Fibroblast of lung (primary cell): Measurements from ENCODE around the gene EIF4E2. TPM values are rescaled to one million over a fixed set of nuclear protein-coding genes. Genes with fewer than 3 reads are reported as not detected.

Experiments
- DNase-seq, 2 donors: peaks; one replicate each; pipeline versions ENCODE4 v3.0.0 to v3.0.0-alpha.2; 2010; ENCODE audit warnings: low read depth in 2 of 2
- H2AFZ ChIP-seq: 2 replicates; pipeline ENCODE4 v1.5.1; 2012; ENCODE audit warnings: low read length, control low read depth, inconsistent platforms
- H3K27ac ChIP-seq: 2 replicates; pipeline ENCODE4 v1.5.1; 2011; ENCODE audit warnings: low read length, control low read depth; ENCODE audit not compliant: insufficient read depth
- H3K27me3 ChIP-seq: 2 replicates; pipeline ENCODE4 v1.5.1; 2011; ENCODE audit warnings: mild to moderate bottlenecking, low read length; ENCODE audit not compliant: control insufficient read depth, insufficient read depth
- H3K36me3 ChIP-seq: 2 replicates; pipeline ENCODE4 v1.5.1; 2011; ENCODE audit warnings: low read length; ENCODE audit not compliant: control insufficient read depth, insufficient read depth
- H3K4me1 ChIP-seq: 2 replicates; pipeline ENCODE4 v1.5.1; 2011; ENCODE audit warnings: low read length; ENCODE audit not compliant: control insufficient read depth, insufficient read depth; ENCODE audit errors: extremely low read depth
- H3K4me2 ChIP-seq: 2 replicates; pipeline ENCODE4 v1.5.1; 2011; ENCODE audit warnings: low read length, control low read depth; ENCODE audit not compliant: insufficient read depth; ENCODE audit errors: extremely low read depth
- H3K4me3 ChIP-seq, 4 experiments: fragments of 200-600 bp in 1 of 4; sonication (generic) in 1 of 4; replicated peaks in 1 of 4; 2 replicates each; pipeline ENCODE4 v1.5.1; 2011 to 2016; ENCODE audit warnings: low read length in 4 of 4, low read depth in 3 of 4, mild to moderate bottlenecking in 3 of 4, control low read depth in 2 of 4, inconsistent platforms in 1 of 4, mixed read lengths in 1 of 4; ENCODE audit not compliant: insufficient read depth in 1 of 4; ENCODE audit errors: control extremely low read depth in 1 of 4
- H3K79me2 ChIP-seq: 2 replicates; pipeline ENCODE4 v1.5.1; 2012; ENCODE audit warnings: mild to moderate bottlenecking, low read length, inconsistent platforms; ENCODE audit not compliant: control insufficient read depth, insufficient read depth
- H3K9ac ChIP-seq: 2 replicates; pipeline ENCODE4 v1.5.1; 2011; ENCODE audit warnings: mild to moderate bottlenecking, low read length, control low read depth; ENCODE audit not compliant: insufficient read depth
- H3K9me3 ChIP-seq: 2 replicates; pipeline ENCODE4 v1.5.1; 2012; ENCODE audit warnings: low read depth, low read length; ENCODE audit not compliant: control insufficient read depth, insufficient read depth
- H4K20me1 ChIP-seq: 2 replicates; pipeline ENCODE4 v1.5.1; 2011; ENCODE audit warnings: low read length; ENCODE audit not compliant: control insufficient read depth, insufficient read depth; ENCODE audit errors: extremely low read depth
- EZH2 ChIP-seq: IDR thresholded peaks from 2 replicates; pipeline ENCODE4 v1.5.1; 2012; ENCODE audit warnings: low read length, control low read depth, mild to moderate bottlenecking; ENCODE audit errors: missing control alignments
- polyA plus RNA-seq, 2 donors: library from polyadenylated mRNA; depleted of rRNA in 1 of 2; stranded (reverse) in 1 of 2; unstranded in 1 of 2; fragments of >200 nt; gene quantifications; 2 replicates each; pipeline ENCODE4 v1.2.1, GENCODE V29; 2011 to 2012; ENCODE audit warnings: missing spikeins in 1 of 2
- total RNA-seq: library from RNA; depleted of rRNA; stranded (reverse); fragments of >200 nt; gene quantifications from 2 replicates; pipeline ENCODE4 v1.2.1, GENCODE V29; 2014
- TF ChIP-seq, protein P1 (sequence below), 2 donors: IDR thresholded peaks in 1 of 2; conservative IDR thresholded peaks in 1 of 2; 1 replicate in 1 of 2; 2 replicates in 1 of 2; pipeline ENCODE4 v1.5.1; 2011 to 2012; ENCODE audit warnings: low read length in 2 of 2, control low read depth in 1 of 2, inconsistent platforms in 1 of 2, low read depth in 1 of 2, mild to moderate bottlenecking in 1 of 2

EIF4E2 gene
- total and polyA plus RNA-seq, 2 donors (not counting 1 experiment from before 2014, with no cell fraction given): 77.6 to 101 TPM

GRCh38 chr2:232504438-232504837 is 46.1 kb upstream of the EIF4E2 start:
- no peaks in the 10 kb centered on the region for H3K79me2 ChIP-seq
- H3K27me3 ChIP-seq: peaks cover 21% of the 10 kb centered on the region
- no peaks in the 10 kb centered on the region for H3K9me3 ChIP-seq
- H3K4me1 ChIP-seq: no peaks in the 10 kb centered on the region
- no peak overlapping the region for H3K4me2 ChIP-seq
- no peak overlapping the region for H2AFZ ChIP-seq
- no peak for TF ChIP-seq EZH2
- TF ChIP-seq, protein P1, sequence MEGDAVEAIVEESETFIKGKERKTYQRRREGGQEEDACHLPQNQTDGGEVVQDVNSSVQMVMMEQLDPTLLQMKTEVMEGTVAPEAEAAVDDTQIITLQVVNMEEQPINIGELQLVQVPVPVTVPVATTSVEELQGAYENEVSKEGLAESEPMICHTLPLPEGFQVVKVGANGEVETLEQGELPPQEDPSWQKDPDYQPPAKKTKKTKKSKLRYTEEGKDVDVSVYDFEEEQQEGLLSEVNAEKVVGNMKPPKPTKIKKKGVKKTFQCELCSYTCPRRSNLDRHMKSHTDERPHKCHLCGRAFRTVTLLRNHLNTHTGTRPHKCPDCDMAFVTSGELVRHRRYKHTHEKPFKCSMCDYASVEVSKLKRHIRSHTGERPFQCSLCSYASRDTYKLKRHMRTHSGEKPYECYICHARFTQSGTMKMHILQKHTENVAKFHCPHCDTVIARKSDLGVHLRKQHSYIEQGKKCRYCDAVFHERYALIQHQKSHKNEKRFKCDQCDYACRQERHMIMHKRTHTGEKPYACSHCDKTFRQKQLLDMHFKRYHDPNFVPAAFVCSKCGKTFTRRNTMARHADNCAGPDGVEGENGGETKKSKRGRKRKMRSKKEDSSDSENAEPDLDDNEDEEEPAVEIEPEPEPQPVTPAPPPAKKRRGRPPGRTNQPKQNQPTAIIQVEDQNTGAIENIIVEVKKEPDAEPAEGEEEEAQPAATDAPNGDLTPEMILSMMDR (conservative IDR thresholded peaks at IDR 0.05 in 1 of 2, IDR thresholded peaks at IDR 0.05 in 1 of 2; ENCODE audit: low read depth in 1 of 2, low read length in 2 of 2): no peak
- no peak overlapping the region for H3K27ac ChIP-seq
- H3K4me3 ChIP-seq: no peak overlapping the region
- no peak overlapping the region for H3K9ac ChIP-seq
- no peaks in the 10 kb centered on the region for H4K20me1 ChIP-seq
- no peaks in the 10 kb centered on the region for H3K36me3 ChIP-seq
- DNase-seq: no peak

DNA sequence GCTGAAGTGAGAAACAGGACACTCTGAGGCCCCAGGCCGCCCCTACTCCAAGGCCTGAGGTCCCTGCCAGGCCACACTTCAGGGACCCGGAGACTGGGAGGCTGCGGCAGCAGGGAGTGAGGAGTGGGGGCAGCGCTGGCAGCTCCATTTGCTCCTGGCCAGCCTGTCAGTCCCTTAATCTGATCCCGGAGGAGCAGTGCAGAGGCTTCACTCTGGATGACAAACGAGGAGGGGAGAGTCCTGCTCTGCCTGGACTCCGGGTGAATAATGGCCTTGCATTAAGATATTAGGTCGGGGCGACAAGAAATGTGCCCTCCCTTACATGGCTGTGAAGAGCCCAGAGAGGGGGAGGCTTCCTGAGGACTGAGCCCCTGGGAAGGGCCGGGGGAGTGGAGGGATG is 44.6 kb upstream of the EIF4E2 start:
- Histone ChIP-seq H3K9me3 (no peaks in the 10 kb centered on the region), H4K20me1 (no peaks in the 10 kb centered on the region), H3K4me1 (no peaks in the 10 kb centered on the region), H3K4me3 (no peak overlapping the region), H3K9ac (no peak overlapping the region), H3K27me3 (peaks cover 21% of the 10 kb centered on the region), H3K4me2 (no peak overlapping the region), H3K27ac (no peak overlapping the region), H3K36me3 (no peaks in the 10 kb centered on the region), H2AFZ (no peak overlapping the region), H3K79me2 (no peaks in the 10 kb centered on the region)
- no peak for TF ChIP-seq EZH2
- TF ChIP-seq, protein P1 (conservative IDR thresholded peaks at IDR 0.05 in 1 of 2, IDR thresholded peaks at IDR 0.05 in 1 of 2; ENCODE audit: low read depth in 1 of 2, low read length in 2 of 2): no peak
- DNase-seq: no peak

- TF ChIP-seq EZH2: no peak
- TF ChIP-seq, protein P1 (conservative IDR thresholded peaks at IDR 0.05 in 1 of 2, IDR thresholded peaks at IDR 0.05 in 1 of 2; ENCODE audit: low read depth in 1 of 2, low read length in 2 of 2): no peak
- Histone ChIP-seq H3K27ac (no peak overlapping the region), H3K4me2 (no peak overlapping the region), H4K20me1 (no peaks in the 10 kb centered on the region), H3K36me3 (no peaks in the 10 kb centered on the region), H2AFZ (no peak overlapping the region), H3K4me1 (no peaks in the 10 kb centered on the region), H3K79me2 (no peaks in the 10 kb centered on the region), H3K9me3 (no peaks in the 10 kb centered on the region), H3K9ac (no peak overlapping the region), H3K27me3 (peaks cover 21% of the 10 kb centered on the region), H3K4me3 (no peak overlapping the region)
- no peak for DNase-seq
These were observed 43.8 kb upstream of the EIF4E2 start for GRCh38 chr2:232506709-232507108.
